ENCODE results near the gene FUT7.

FUT7 gene

DNA sequence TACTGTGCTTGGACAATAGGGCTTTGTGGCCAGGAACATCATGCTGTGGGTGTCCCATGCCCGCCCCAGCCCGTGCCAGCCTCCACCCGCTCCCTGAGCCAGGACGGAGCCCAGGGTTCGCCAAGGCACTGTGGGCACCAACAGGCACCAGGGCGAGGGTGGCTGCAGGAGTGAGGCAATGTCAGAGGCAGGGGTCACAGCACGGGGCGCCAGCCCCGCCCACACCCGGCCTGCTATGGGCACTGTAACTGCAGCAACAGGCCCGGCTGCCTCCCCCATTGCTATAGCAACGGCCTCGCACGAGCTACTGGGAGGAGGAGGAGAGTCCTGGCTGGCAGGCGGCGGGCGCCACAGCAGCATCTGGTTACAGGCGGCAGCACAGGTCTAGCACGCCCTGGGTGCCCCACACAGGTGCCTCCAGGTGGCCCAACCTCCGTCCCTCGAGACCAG lies 6.3 kb downstream of the FUT7 start:
- Histone ChIP-seq H3K27ac (no peak overlapping the region), H3K4me1 (ENCODE audit: control insufficient read depth in 1 of 2, insufficient read depth in 1 of 2, low read depth in 1 of 2, low read length in 1 of 2) (peaks cover 26 to 28% of the 10 kb centered on the region in 2 experiments), H3K9me3 (no peaks in the 10 kb centered on the region), H3K4me3 (ENCODE audit: low read depth in 1 of 2, low read length in 1 of 2) (no peak overlapping the region), H3K36me3 (peaks cover 28% of the 10 kb centered on the region), H3K27me3 (peaks cover 10% of the 10 kb centered on the region)
- TF ChIP-seq CTCF (IDR thresholded peaks at IDR 0.05), result no peak

GRCh38 chr9:137023583-137023991 lies 8.3 kb downstream of the FUT7 start:
- Histone ChIP-seq H3K9me3 (no peaks in the 10 kb centered on the region), H3K36me3 (peaks cover 45% of the 10 kb centered on the region), H3K4me3 (ENCODE audit: low read depth in 1 of 2, low read length in 1 of 2) (no peak overlapping the region), H3K4me1 (ENCODE audit: control insufficient read depth in 1 of 2, insufficient read depth in 1 of 2, low read depth in 1 of 2, low read length in 1 of 2) (peaks cover 9 to 13% of the 10 kb centered on the region in 2 experiments), H3K27ac (no peak overlapping the region), H3K27me3 (peaks cover 10% of the 10 kb centered on the region)
- TF ChIP-seq CTCF (IDR thresholded peaks at IDR 0.05), result no peak

- Histone ChIP-seq H3K27me3 (peaks cover 10% of the 10 kb centered on the region), H3K36me3 (peaks cover 45% of the 10 kb centered on the region), H3K4me1 (ENCODE audit: control insufficient read depth in 1 of 2, insufficient read depth in 1 of 2, low read depth in 1 of 2, low read length in 1 of 2) (peaks cover 6 to 10% of the 10 kb centered on the region in 2 experiments), H3K27ac (no peak overlapping the region), H3K9me3 (no peaks in the 10 kb centered on the region), H3K4me3 (ENCODE audit: low read depth in 1 of 2, low read length in 1 of 2) (no peak overlapping the region)
- no peak for TF ChIP-seq CTCF (IDR thresholded peaks at IDR 0.05)
Observed at GRCh38 chr9:137023157-137023556, 8.7 kb downstream of the FUT7 start.

GRCh38 chr9:137022662-137023008 lies 9.3 kb downstream of the FUT7 start:
- TF ChIP-seq CTCF (IDR thresholded peaks at IDR 0.05), result no peak
- no peaks in the 10 kb centered on the region for H3K9me3 ChIP-seq
- peaks cover 5 to 9% of the 10 kb centered on the region in 2 experiments for H3K4me1 ChIP-seq (ENCODE audit: control insufficient read depth in 1 of 2, insufficient read depth in 1 of 2, low read depth in 1 of 2, low read length in 1 of 2)
- no peak overlapping the region for H3K27ac ChIP-seq
- H3K36me3 ChIP-seq, result peaks cover 50% of the 10 kb centered on the region
- peaks cover 10% of the 10 kb centered on the region for H3K27me3 ChIP-seq
- no peak overlapping the region for H3K4me3 ChIP-seq (ENCODE audit: low read depth in 1 of 2, low read length in 1 of 2)

DNA sequence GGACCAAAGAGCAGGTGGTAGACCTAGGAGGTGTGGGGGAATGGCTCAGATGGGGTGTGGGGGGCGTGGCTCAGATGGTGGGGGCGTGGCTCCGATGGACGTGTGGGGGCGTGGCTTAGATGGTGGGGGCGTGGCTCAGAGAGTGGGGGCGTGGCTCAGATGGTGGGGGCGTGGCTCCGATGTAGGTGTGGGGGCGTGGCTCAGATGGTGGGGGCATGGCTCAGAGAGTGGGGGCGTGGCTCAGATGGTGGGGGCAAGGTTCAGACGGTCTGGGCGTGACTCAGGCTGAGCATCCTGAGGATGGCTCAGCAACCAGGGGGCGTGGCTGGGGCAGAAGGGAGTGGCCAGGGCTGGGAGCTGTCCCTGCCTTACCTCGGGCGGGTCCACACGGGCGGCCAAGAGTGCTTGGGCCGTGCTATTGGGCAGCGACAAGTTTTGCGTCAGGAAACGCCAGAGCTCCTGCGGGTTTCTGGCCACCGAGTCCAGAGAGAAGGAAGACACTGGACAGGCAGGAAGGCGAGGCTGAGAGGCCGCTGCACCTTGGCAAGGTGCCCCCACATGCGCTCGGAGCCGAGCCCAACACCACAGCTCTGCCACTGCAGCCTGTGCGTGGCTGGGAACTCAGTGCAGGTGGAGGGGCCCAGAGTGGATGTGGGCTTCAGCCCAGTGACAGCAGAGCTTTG lies 9.8 kb downstream of the FUT7 start:
- H3K9me3 ChIP-seq, result no peaks in the 10 kb centered on the region
- peaks cover 56% of the 10 kb centered on the region for H3K36me3 ChIP-seq
- no peak for TF ChIP-seq CTCF (IDR thresholded peaks at IDR 0.05)
- no peak overlapping the region for H3K27ac ChIP-seq
- no peak overlapping the region for H3K4me3 ChIP-seq (ENCODE audit: low read depth in 1 of 2, low read length in 1 of 2)
- H3K4me1 ChIP-seq (ENCODE audit: control insufficient read depth in 1 of 2, insufficient read depth in 1 of 2, low read depth in 1 of 2, low read length in 1 of 2), result peaks cover under 1 to 4% of the 10 kb centered on the region in 2 experiments
- peaks cover 5% of the 10 kb centered on the region for H3K27me3 ChIP-seq
